Measurements from ENCODE around the gene WDSUB1. TPM values are rescaled to one million over a fixed set of nuclear protein-coding genes. Genes with fewer than 3 reads are reported as not detected.

The WDSUB1 gene
- total and polyA plus RNA-seq, 3 donors from 2014 or later = 9.5 to 11.6 (median 10.2) TPM

- DNase-seq = no peak
- TF ChIP-seq POLR2A (IDR thresholded peaks at IDR 0.05) (no peak), CTCF (IDR thresholded peaks at IDR 0.05) (no peak)
- H3K4me3 ChIP-seq = no peak overlapping the region
- H3K27me3 ChIP-seq = no peaks in the 10 kb centered on the region
- WGBS, 2 donors = 94 to 96% methylated on average over 4 of the region's 4 CpGs
- no peaks in the 10 kb centered on the region for H3K9me3 ChIP-seq
- H3K4me1 ChIP-seq = no peaks in the 10 kb centered on the region
- intact Hi-C loops (cut with DNase I; ENCODE audit: low total_unique reads) = no loop called here
- H3K27ac ChIP-seq = no peak overlapping the region
- no peaks in the 10 kb centered on the region for H3K36me3 ChIP-seq (ENCODE audit: low read depth, missing control alignments)
Measured at GRCh38 chr2:159252905-159253304, 33.6 kb downstream of the WDSUB1 start.

- intact Hi-C loops (cut with DNase I; ENCODE audit: low total_unique reads) = no loop called here
- no peaks in the 10 kb centered on the region for H3K36me3 ChIP-seq (ENCODE audit: low read depth, missing control alignments)
- no peaks in the 10 kb centered on the region for H3K4me1 ChIP-seq
- no peaks in the 10 kb centered on the region for H3K9me3 ChIP-seq
- DNase-seq = no peak
- no peak for TF ChIP-seq CTCF (IDR thresholded peaks at IDR 0.05)
- no peak for TF ChIP-seq POLR2A (IDR thresholded peaks at IDR 0.05)
- 86 to 88% methylated on average over 12 of the region's 12 CpGs for WGBS, 2 donors
- H3K27me3 ChIP-seq = no peaks in the 10 kb centered on the region
- H3K27ac ChIP-seq = no peak overlapping the region
- no peak overlapping the region for H3K4me3 ChIP-seq
Measured at GRCh38 chr2:159251296-159252173, 35.0 kb downstream of the WDSUB1 start.

GRCh38 chr2:159249990-159250715 is 36.4 kb downstream of the WDSUB1 start:
- no peak overlapping the region for H3K4me3 ChIP-seq
- peak overlapping the region in 1 of 2 donors; percentile 28 for H3K27ac ChIP-seq
- DNase-seq = peak; percentile 59
- intact Hi-C loops (cut with DNase I; ENCODE audit: low total_unique reads) = no loop called here
- 55 to 58% methylated on average over 7 of the region's 7 CpGs for WGBS, 2 donors
- H3K4me1 ChIP-seq = no peaks in the 10 kb centered on the region
- no peaks in the 10 kb centered on the region for H3K27me3 ChIP-seq
- no peak for TF ChIP-seq POLR2A (IDR thresholded peaks at IDR 0.05)
- TF ChIP-seq CTCF (IDR thresholded peaks at IDR 0.05) = no peak
- H3K9me3 ChIP-seq = no peaks in the 10 kb centered on the region
- H3K36me3 ChIP-seq (ENCODE audit: low read depth, missing control alignments) = no peaks in the 10 kb centered on the region

- no peaks in the 10 kb centered on the region for H3K4me1 ChIP-seq
- TF ChIP-seq CTCF (IDR thresholded peaks at IDR 0.05) = no peak
- no peak for TF ChIP-seq POLR2A (IDR thresholded peaks at IDR 0.05)
- intact Hi-C loops (cut with DNase I; ENCODE audit: low total_unique reads) = no loop called here
- DNase-seq = no peak
- H3K9me3 ChIP-seq = no peaks in the 10 kb centered on the region
- 87 to 97% methylated on average over 7 of the region's 7 CpGs for WGBS, 2 donors
- no peak overlapping the region for H3K4me3 ChIP-seq
- H3K27me3 ChIP-seq = no peaks in the 10 kb centered on the region
- no peak overlapping the region for H3K27ac ChIP-seq
- no peaks in the 10 kb centered on the region for H3K36me3 ChIP-seq (ENCODE audit: low read depth, missing control alignments)
Measured at GRCh38 chr2:159246325-159246988, 40.0 kb downstream of the WDSUB1 start.

Measured in testis (tissue), 3 donors.